Measurements from ENCODE around the gene ATIC. TPM values are rescaled to one million over a fixed set of nuclear protein-coding genes. Genes with fewer than 3 reads are reported as not detected.

ATIC gene
- total RNA-seq: 54.9 and 57.2 TPM in 2 replicates

GRCh38 chr2:215311625-215312396, at the start of gene ATIC:
Gene ATIC, plus strand, starts transcription at chr2:215312059. Its CDS starts 84 bp downstream, at chr2:215312143.

Other genes with a start within 250 kb of the ATIC start
- under 0.01 TPM in 1 of 2 replicates, not detected in the other for gene ABCA12, start 173.4 kb upstream of the ATIC start, total RNA-seq
- 6,279 and 12,176 TPM in 2 replicates for gene FN1, start 124.0 kb downstream of the ATIC start, total RNA-seq

Data from epithelial cell of alveolus of lung (primary cell).